Smooth muscle cell of the umbilical artery (primary cell): ENCODE data around the gene RGCC. TPM values are rescaled to one million over a fixed set of nuclear protein-coding genes. Genes with fewer than 3 reads are reported as not detected.

Experiments
- total RNA-seq: library from RNA; depleted of rRNA; stranded (reverse); fragments of >200 nt; gene quantifications from 2 replicates; pipeline ENCODE4 v1.2.3, GENCODE V29; 2014

Gene RGCC
- 0.37 and 0.59 TPM in 2 replicates for total RNA-seq

GRCh38 chr13:41456768-41457588 lies at the start of gene RGCC:
RGCC (plus strand) TSS chr13:41457550; CDS start chr13:41457708, 158 bp downstream.

Other genes with a start within 250 kb of the RGCC start
- gene MTRF1, start 194.0 kb upstream of the RGCC start, total RNA-seq: 10.8 and 13.4 TPM in 2 replicates
- gene NAA16, start 146.3 kb upstream of the RGCC start, total RNA-seq: 8.3 and 10.8 TPM in 2 replicates